IMR-90 (cell line): ENCODE data around the gene CDC42BPA. TPM values are rescaled to one million over a fixed set of nuclear protein-coding genes. Genes with fewer than 3 reads are reported as not detected.

Experiments used
- ATAC-seq: fragments of 200-7000 bp; cut with Tn5 transposase; 2 replicates; pipeline ENCODE4 v1.9.1; 2020; ENCODE audit warnings: low read depth, mild to moderate bottlenecking, moderate library complexity
- BruUV-seq: library from RNA; stranded (reverse); fragments of 400-500 nt; replicated peaks from 2 replicates; lab custom pipeline; 2021; lab: Mats Ljungman, UMichigan
- CTCF ChIA-PET: fragments of 300-600 bp; formaldehyde crosslinking; extraction: SDS; loops from one replicate; lab custom pipeline; 2021; ENCODE audit warnings: antibody characterized with exemption; lab: Yijun Ruan, JAX
- POLR2A ChIA-PET: fragments of 300-600 bp; sonication (Branson Sonifier 250); formaldehyde crosslinking; loops from one replicate; lab custom pipeline; 2022; ENCODE audit warnings: antibody characterized with exemption; ENCODE audit not compliant: unreplicated experiment; lab: Charles Lee
- DNase-seq: peaks from one replicate; pipeline ENCODE4 v3.0.0; 2013
- H2AFZ ChIP-seq: replicated peaks from 2 replicates; pipeline ENCODE3; 2013; ENCODE audit warnings: low read length, mild to moderate bottlenecking; ENCODE audit not compliant: poor library complexity
- H2AK5ac ChIP-seq: 2 replicates; pipeline ENCODE4 v1.6.1; 2013; ENCODE audit warnings: low read depth, low read length, inconsistent platforms
- H2AK9ac ChIP-seq: replicated peaks from 2 replicates; pipeline ENCODE3; 2013; ENCODE audit warnings: mild to moderate bottlenecking, low read depth, low read length, moderate library complexity; ENCODE audit not compliant: poor library complexity
- H2BK120ac ChIP-seq: 2 replicates; pipeline ENCODE4 v1.6.1; 2013; ENCODE audit warnings: low read depth, low read length, inconsistent platforms
- H2BK15ac ChIP-seq: 3 replicates; pipeline ENCODE4 v1.6.1; 2013; ENCODE audit warnings: low read depth, low read length, inconsistent platforms
- H2BK20ac ChIP-seq: 2 replicates; pipeline ENCODE4 v1.6.1; 2013; ENCODE audit warnings: low read depth, mild to moderate bottlenecking, inconsistent platforms, low read length, moderate library complexity
- H2BK5ac ChIP-seq: 2 replicates; pipeline ENCODE4 v1.6.1; 2013; ENCODE audit warnings: mild to moderate bottlenecking, low read depth, low read length, inconsistent platforms; ENCODE audit not compliant: poor library complexity, severe bottlenecking
- H3K14ac ChIP-seq: replicated peaks from 2 replicates; pipeline ENCODE4 v1.6.1; 2013; ENCODE audit warnings: low read depth, low read length, inconsistent platforms
- H3K18ac ChIP-seq: 2 replicates; pipeline ENCODE4 v1.6.1; 2013; ENCODE audit warnings: low read depth, low read length, control low read depth
- H3K23ac ChIP-seq: 2 replicates; pipeline ENCODE4 v1.6.1; 2013; ENCODE audit warnings: low read depth, low read length, inconsistent platforms
- H3K27ac ChIP-seq: 2 replicates; pipeline ENCODE4 v1.5.1; 2013; ENCODE audit warnings: mild to moderate bottlenecking, control low read depth, low read length; ENCODE audit not compliant: insufficient read depth
- H3K27me3 ChIP-seq: 2 replicates; pipeline ENCODE4 v1.6.1; 2013; ENCODE audit warnings: low read length; ENCODE audit not compliant: control insufficient read depth, insufficient read depth
- H3K36me3 ChIP-seq: 2 replicates; pipeline ENCODE4 v1.6.1; 2013; ENCODE audit warnings: low read length, mixed read lengths; ENCODE audit not compliant: control insufficient read depth, insufficient read depth
- H3K4ac ChIP-seq: 2 replicates; pipeline ENCODE4 v1.6.1; 2013; ENCODE audit warnings: low read depth, low read length, inconsistent platforms
- H3K4me1 ChIP-seq: 2 replicates; pipeline ENCODE4 v1.6.1; 2013; ENCODE audit warnings: low read length, mixed read lengths; ENCODE audit not compliant: control insufficient read depth, insufficient read depth
- H3K4me2 ChIP-seq: 2 replicates; pipeline ENCODE4 v1.6.1; 2013; ENCODE audit warnings: low read depth, mild to moderate bottlenecking, control low read depth, low read length, moderate library complexity
- H3K4me3 ChIP-seq: 2 replicates; pipeline ENCODE4 v1.5.1; 2013; ENCODE audit warnings: low read depth, mild to moderate bottlenecking, control low read depth, low read length, moderate library complexity; ENCODE audit not compliant: insufficient read depth
- H3K56ac ChIP-seq: 2 replicates; pipeline ENCODE4 v1.6.1; 2013; ENCODE audit warnings: low read length, inconsistent platforms; ENCODE audit not compliant: insufficient read depth; ENCODE audit errors: extremely low read depth
- H3K79me1 ChIP-seq, 2 experiments: 2 replicates each; pipeline ENCODE4 v1.6.1; 2013; ENCODE audit warnings: low read length in 2 of 2, inconsistent platforms in 1 of 2, low read depth in 1 of 2
- H3K9ac ChIP-seq: 2 replicates; pipeline ENCODE4 v1.6.1; 2013; ENCODE audit warnings: low read depth, low read length, control low read depth
- H3K9me1 ChIP-seq: 2 replicates; pipeline ENCODE4 v1.6.1; 2013; ENCODE audit warnings: low read length, inconsistent platforms; ENCODE audit not compliant: insufficient read depth
- H3K9me3 ChIP-seq: 2 replicates; pipeline ENCODE4 v1.6.1; 2013; ENCODE audit warnings: low read length; ENCODE audit not compliant: control insufficient read depth, insufficient read depth
- H4K20me1 ChIP-seq: 2 replicates; pipeline ENCODE4 v1.6.1; 2013; ENCODE audit warnings: low read length, inconsistent platforms; ENCODE audit not compliant: insufficient read depth
- H4K5ac ChIP-seq: 2 replicates; pipeline ENCODE4 v1.6.1; 2013; ENCODE audit warnings: mild to moderate bottlenecking, low read depth, low read length, control low read depth
- H4K8ac ChIP-seq, 2 experiments: 2 replicates each; pipeline ENCODE4 v1.6.1; 2013; ENCODE audit warnings: low read depth in 2 of 2, low read length in 2 of 2, control low read depth in 1 of 2, inconsistent platforms in 1 of 2
- H4K91ac ChIP-seq: 2 replicates; pipeline ENCODE4 v1.6.1; 2013; ENCODE audit warnings: low read depth, low read length, inconsistent platforms; ENCODE audit not compliant: insufficient read depth
- BHLHE40 ChIP-seq: fragments of 150-350 bp; IDR thresholded peaks from 2 replicates; pipeline ENCODE4 v1.6.1; 2016; ENCODE audit warnings: mild to moderate bottlenecking, low read depth, low read length
- CEBPB ChIP-seq: IDR thresholded peaks from 2 replicates; pipeline ENCODE4 v1.6.1; 2012; ENCODE audit warnings: low read depth, low read length, improper control_type of control experiment
- CHD1 ChIP-seq: IDR thresholded peaks from 2 replicates; pipeline ENCODE4 v1.6.1; 2012; ENCODE audit warnings: low read depth, low read length, improper control_type of control experiment
- CTCF ChIP-seq: conservative IDR thresholded peaks from 2 replicates; pipeline ENCODE4 v1.5.1; 2012; ENCODE audit warnings: mild to moderate bottlenecking, low read depth, low read length, improper control_type of control experiment
- ELK1 ChIP-seq: fragments of 150-350 bp; IDR thresholded peaks from 2 replicates; pipeline ENCODE4 v1.6.1; 2016; ENCODE audit warnings: low read depth, mild to moderate bottlenecking, low read length, moderate library complexity, borderline replicate concordance
- FOS ChIP-seq: fragments of 150-350 bp; IDR thresholded peaks from 2 replicates; pipeline ENCODE4 v1.6.1; 2016; ENCODE audit warnings: low read depth, low read length
- MAFK ChIP-seq: IDR thresholded peaks from 2 replicates; pipeline ENCODE4 v1.6.1; 2012; ENCODE audit warnings: low read depth, low read length, improper control_type of control experiment
- MAZ ChIP-seq: IDR thresholded peaks from 2 replicates; pipeline ENCODE4 v1.6.1; 2012; ENCODE audit warnings: low read depth, mild to moderate bottlenecking, low read length, improper control_type of control experiment, moderate library complexity, borderline replicate concordance
- MXI1 ChIP-seq: IDR thresholded peaks from 2 replicates; pipeline ENCODE4 v1.6.1; 2012; ENCODE audit warnings: low read depth, mild to moderate bottlenecking, low read length, moderate library complexity, borderline replicate concordance
- NFE2L2 ChIP-seq: fragments of 150-350 bp; IDR thresholded peaks from 2 replicates; pipeline ENCODE4 v1.6.1; 2016; ENCODE audit warnings: low read depth, mild to moderate bottlenecking, low read length
- POLR2A ChIP-seq: IDR thresholded peaks from 2 replicates; pipeline ENCODE4 v1.6.1; 2012; ENCODE audit warnings: mild to moderate bottlenecking, low read depth, low read length
- RAD21 ChIP-seq: IDR thresholded peaks from 2 replicates; pipeline ENCODE4 v1.6.1; 2012; ENCODE audit warnings: low read length, improper control_type of control experiment
- RCOR1 ChIP-seq: IDR thresholded peaks from 2 replicates; pipeline ENCODE4 v1.6.1; 2012; ENCODE audit warnings: mild to moderate bottlenecking, low read length, improper control_type of control experiment; ENCODE audit not compliant: insufficient replicate concordance
- RFX5 ChIP-seq: IDR thresholded peaks from 2 replicates; pipeline ENCODE4 v1.8.0; 2012; ENCODE audit warnings: low read depth, mild to moderate bottlenecking, low read length, moderate library complexity
- SMC3 ChIP-seq: fragments of 150-350 bp; IDR thresholded peaks from 2 replicates; pipeline ENCODE4 v1.6.1; 2016; ENCODE audit warnings: low read depth, mild to moderate bottlenecking, antibody characterized with exemption, low read length, moderate library complexity
- USF2 ChIP-seq: fragments of 150-350 bp; IDR thresholded peaks from 2 replicates; pipeline ENCODE4 v1.6.1; 2017; ENCODE audit warnings: mild to moderate bottlenecking, antibody characterized with exemption, low read length, low read depth
- WGBS, 2 experiments: methylation state at CpG; one replicate each; pipeline versions ENCODE4 v1.1.5 to v1.1.7; 2013; ENCODE audit warnings: missing lambda C conversion rate in 2 of 2; ENCODE audit not compliant: insufficient read length in 1 of 2; ENCODE audit errors: extremely low coverage in 2 of 2; 5-methylcytosine and 5-hydroxymethylcytosine counted together
- dilution Hi-C: fragments of 300-500 bp; cut with HindIII; formaldehyde crosslinking; loops from one replicate; pipeline ENCODE4 v1.14.3; 2018; ENCODE audit warnings: low sequenced_read_pairs; ENCODE audit not compliant: unreplicated experiment
- in situ Hi-C: fragments of 300-500 bp; cut with MboI; formaldehyde crosslinking; loops from 3 replicates; pipeline ENCODE4 v1.14.3; 2019; ENCODE audit warnings: low sequenced_read_pairs, inconsistent platforms, mixed read lengths
- intact Hi-C: fragments of 100-400 bp; cut with micrococcal nuclease; formaldehyde crosslinking; loops from 2 replicates; pipeline ENCODE4 v1.10.0; 2022
- polyA plus RNA-seq, 3 experiments: library from polyadenylated mRNA; depleted of rRNA; stranded (reverse); fragments of >200 nt; gene quantifications; 2 replicates each; pipeline ENCODE4 v1.2.3, GENCODE V29; 2012; ENCODE audit warnings: low replicate concordance in 1 of 3
- total RNA-seq: library from RNA; depleted of rRNA; stranded (reverse); fragments of >200 nt; gene quantifications from 2 replicates; pipeline ENCODE4 v1.2.3, GENCODE V29; 2012

Gene CDC42BPA
- total and polyA plus RNA-seq, 2 of the 4 experiments (the other 2 are of a cell fraction) = 9.4 to 27.8 TPM

DNA sequence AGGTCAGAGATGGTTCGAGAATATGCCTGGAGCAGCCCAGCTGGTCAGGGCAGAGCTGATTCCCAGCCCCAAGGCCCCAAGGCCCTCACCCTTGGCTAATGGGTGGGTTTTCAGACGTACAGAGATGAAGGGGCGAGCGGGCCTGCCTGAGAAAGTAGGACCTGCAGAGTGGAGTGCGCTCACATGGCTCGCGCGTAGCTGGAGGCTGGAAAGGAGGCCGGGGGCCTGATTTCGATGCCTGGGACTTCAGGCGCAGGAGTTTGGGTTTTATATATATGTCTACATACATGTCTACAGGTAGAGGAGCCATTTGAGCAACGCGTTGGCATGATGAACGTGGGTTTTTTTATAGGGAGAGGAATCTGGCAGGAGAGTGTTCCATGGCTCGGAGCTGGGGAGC, 369.3 kb downstream of the CDC42BPA start:
- in situ Hi-C loops = no loop called here
- Histone ChIP-seq H2BK20ac (no peak overlapping the region), H2BK120ac (no peak overlapping the region), H3K14ac (no peak overlapping the region), H3K4ac (no peak overlapping the region), H2AK5ac (no peak overlapping the region), H3K4me3 (no peak overlapping the region), H3K9ac (no peak overlapping the region), H2BK5ac (no peak overlapping the region), H4K5ac (no peak overlapping the region), H3K4me1 (peaks cover 6% of the 10 kb centered on the region; the same call in 1 of the 2 replicates), H3K23ac (no peak overlapping the region), H2AK9ac (no peak overlapping the region), H2AFZ (no peak overlapping the region), H3K56ac (no peak overlapping the region), H3K27ac (no peak overlapping the region), H4K8ac (no peak overlapping the region), H3K9me3 (no peaks in the 10 kb centered on the region), H3K36me3 (no peaks in the 10 kb centered on the region), H3K4me2 (no peak overlapping the region), H3K27me3 (no peaks in the 10 kb centered on the region), H3K18ac (no peak overlapping the region), H4K20me1 (0 out of 2 replicates have a peak, but pooled peaks cover 3% of the 10 kb centered on the region), H4K91ac (no peak overlapping the region), H3K79me1 (no peaks in the 10 kb centered on the region), H2BK15ac (no peak overlapping the region), H3K9me1 (no peaks in the 10 kb centered on the region; the same call in 1 of the 2 replicates)
- CTCF ChIA-PET = no interaction called here
- ATAC-seq (no peak), DNase-seq (no peak)
- POLR2A ChIA-PET = no interaction called here
- WGBS, 2 experiments = no CpG with 5 or more reads among the region's 15 CpGs
- dilution Hi-C loops = no loop called here
- no peak for TF ChIP-seq CEBPB
- TF ChIP-seq MXI1 = no peak
- no peak for TF ChIP-seq NFE2L2
- TF ChIP-seq USF2 = no peak
- TF ChIP-seq ELK1 = no peak
- TF ChIP-seq FOS = no peak
- no peak for TF ChIP-seq MAZ
- no peak for TF ChIP-seq CTCF
- TF ChIP-seq MAFK = no peak
- no peak for TF ChIP-seq RFX5
- no peak for TF ChIP-seq BHLHE40
- no peak for TF ChIP-seq POLR2A
- no peak for TF ChIP-seq RAD21
- no peak for TF ChIP-seq RCOR1
- TF ChIP-seq CHD1 = no peak
- no peak for TF ChIP-seq SMC3
- BruUV-seq = no TSS peak
- intact Hi-C loops = no loop called here
